SK-N-SH (cell line): ENCODE results near the gene ZNF491. TPM values are rescaled to one million over a fixed set of nuclear protein-coding genes. Genes with fewer than 3 reads are reported as not detected.
A peak's percentile ranks its signal among the peaks of the same experiment; 100 is the strongest.

Source experiments
- CTCF ChIA-PET: fragments of 300-600, 350-600 bp; formaldehyde crosslinking; extraction: SDS; loops from one replicate; lab custom pipeline; 2021; lab: Yijun Ruan, JAX
- POLR2A ChIA-PET: fragments of 350-600 bp; sonication (Branson Sonifier 250); formaldehyde crosslinking; extraction: SDS; loops from one replicate; lab custom pipeline; 2020; ENCODE audit warnings: antibody characterized with exemption, inconsistent platforms; lab: Yijun Ruan, JAX
- DNase-seq: peaks from one replicate; pipeline ENCODE4 v3.0.0; 2012
- H2AFZ ChIP-seq: fragments of 200-600 bp; sonication (generic); 2 replicates; pipeline ENCODE4 v1.8.1; 2016; ENCODE audit warnings: antibody characterized with exemption, mild to moderate bottlenecking, low read depth
- H3F3A ChIP-seq: fragments of 200-600 bp; sonication (generic); replicated peaks from 2 replicates; pipeline ENCODE3; 2016; ENCODE audit warnings: antibody characterized with exemption, mild to moderate bottlenecking; ENCODE audit not compliant: insufficient read depth
- H3K27ac ChIP-seq, 2 experiments: fragments of 200-500 bp in 1 of 2; fragments of 200-600 bp in 1 of 2; sonication (Bioruptor generic) in 1 of 2; sonication (generic), shearing (Covaris generic) in 1 of 2; 2 replicates each; pipeline versions ENCODE4 v1.5.1 to v1.6.1; 2014 to 2016; ENCODE audit warnings: low read depth in 2 of 2, inconsistent platforms in 1 of 2, low read length in 1 of 2, mild to moderate bottlenecking in 1 of 2, mixed read lengths in 1 of 2
- H3K27me3 ChIP-seq: fragments of 200-600 bp; sonication (generic), shearing (Covaris generic); 2 replicates; pipeline ENCODE4 v1.6.1; 2016; ENCODE audit warnings: mixed run types; ENCODE audit not compliant: insufficient read depth
- H3K36me3 ChIP-seq, 2 experiments: fragments of 200-500 bp in 1 of 2; fragments of 200-600 bp in 1 of 2; sonication (Bioruptor generic) in 1 of 2; sonication (generic) in 1 of 2; replicated peaks in 1 of 2; 2 replicates each; pipeline versions ENCODE3 to v1.5.1; 2014 to 2016; ENCODE audit warnings: low read length in 1 of 2, mild to moderate bottlenecking in 1 of 2; ENCODE audit not compliant: insufficient read depth in 2 of 2, control insufficient read depth in 1 of 2
- H3K4me1 ChIP-seq, 2 experiments: fragments of 200-500 bp in 1 of 2; fragments of 200-600 bp in 1 of 2; sonication (Bioruptor generic) in 1 of 2; sonication (generic), shearing (Covaris generic) in 1 of 2; 2 replicates each; pipeline versions ENCODE4 v1.5.1 to v1.6.1; 2014 to 2016; ENCODE audit warnings: low read depth in 1 of 2, low read length in 1 of 2, mixed run types in 1 of 2; ENCODE audit not compliant: insufficient read depth in 2 of 2, control insufficient read depth in 1 of 2
- H3K4me2 ChIP-seq: fragments of 200-600 bp; sonication (generic), shearing (Covaris generic); 2 replicates; pipeline ENCODE4 v1.6.1; 2017; ENCODE audit warnings: mixed run types
- H3K4me3 ChIP-seq, 2 experiments: fragments of 200-500 bp in 1 of 2; fragments of 200-600 bp in 1 of 2; sonication (Bioruptor generic) in 1 of 2; sonication (generic), shearing (Covaris generic) in 1 of 2; 2 replicates each; pipeline versions ENCODE4 v1.5.1 to v1.8.1; 2014 to 2016; ENCODE audit warnings: low read depth in 2 of 2, inconsistent platforms in 1 of 2, low read length in 1 of 2, mild to moderate bottlenecking in 1 of 2, mixed read lengths in 1 of 2, moderate library complexity in 1 of 2
- H3K79me2 ChIP-seq: fragments of 200-600 bp; sonication (generic); 2 replicates; pipeline ENCODE4 v1.8.1; 2017; ENCODE audit warnings: mild to moderate bottlenecking; ENCODE audit not compliant: insufficient read depth
- H3K9ac ChIP-seq: fragments of 200-600 bp; sonication (generic); 2 replicates; pipeline ENCODE4 v1.6.1; 2017; ENCODE audit warnings: mixed run types
- H3K9me2 ChIP-seq: fragments of 200-600 bp; sonication (generic); 2 replicates; pipeline ENCODE4 v1.6.1; 2017; ENCODE audit warnings: mixed run types
- H3K9me3 ChIP-seq: fragments of 200-600 bp; sonication (generic); 2 replicates; pipeline ENCODE4 v1.6.1; 2017; ENCODE audit warnings: mixed run types, mild to moderate bottlenecking, moderate library complexity
- H4K20me1 ChIP-seq: fragments of 200-600 bp; sonication (generic); 2 replicates; pipeline ENCODE4 v1.6.1; 2017; ENCODE audit warnings: mild to moderate bottlenecking, mixed run types; ENCODE audit not compliant: insufficient read depth
- ELF1 ChIP-seq: IDR thresholded peaks from 2 replicates; pipeline ENCODE4 v1.4.0; 2012
- EP300 ChIP-seq, 2 experiments: IDR thresholded peaks; 2 replicates each; pipeline versions ENCODE4 v1.4.0 to v1.6.1; 2012; ENCODE audit warnings: borderline replicate concordance in 1 of 2, low read depth in 1 of 2, low read length in 1 of 2
- FOSL2 ChIP-seq: IDR thresholded peaks from 2 replicates; pipeline ENCODE4 v1.4.0; 2012; ENCODE audit warnings: low read depth, mild to moderate bottlenecking, moderate library complexity, borderline replicate concordance
- FOXJ3 ChIP-seq: sonication (generic); formaldehyde crosslinking; IDR thresholded peaks from 2 replicates; pipeline ENCODE4 v1.5.1; 2020; ENCODE audit warnings: mild to moderate bottlenecking, missing genetic modification reagents
- GABPA ChIP-seq: IDR thresholded peaks from 2 replicates; pipeline ENCODE4 v1.4.0; 2012; ENCODE audit warnings: low read depth, mild to moderate bottlenecking
- GATA2 ChIP-seq: sonication (generic); formaldehyde crosslinking; IDR thresholded peaks from 2 replicates; pipeline ENCODE4 v1.5.0; 2020; ENCODE audit warnings: mild to moderate bottlenecking, missing genetic modification reagents
- JUND ChIP-seq: IDR thresholded peaks from 2 replicates; pipeline ENCODE4 v1.4.0; 2012
- MAX ChIP-seq: IDR thresholded peaks from 2 replicates; pipeline ENCODE4 v1.4.0; 2012; ENCODE audit warnings: low read depth
- MXI1 ChIP-seq: IDR thresholded peaks from 2 replicates; pipeline ENCODE4 v1.6.1; 2012; ENCODE audit warnings: mild to moderate bottlenecking, low read depth, low read length, improper control_type of control experiment
- NRF1 ChIP-seq: IDR thresholded peaks from 2 replicates; pipeline ENCODE4 v1.6.1; 2012; ENCODE audit warnings: low read depth, mild to moderate bottlenecking, low read length
- POLR2AphosphoS5 ChIP-seq: IDR thresholded peaks from 2 replicates; pipeline ENCODE4 v1.6.1; 2012; ENCODE audit warnings: low read depth, low read length
- REST ChIP-seq: IDR thresholded peaks from 2 replicates; pipeline ENCODE4 v1.6.1; 2012; ENCODE audit warnings: mild to moderate bottlenecking, low read depth, low read length, moderate library complexity
- SIN3A ChIP-seq: IDR thresholded peaks from 2 replicates; pipeline ENCODE4 v1.6.1; 2012; ENCODE audit warnings: low read depth, mild to moderate bottlenecking, low read length, moderate library complexity, borderline replicate concordance
- TAF1 ChIP-seq: IDR thresholded peaks from 2 replicates; pipeline ENCODE4 v1.6.1; 2012; ENCODE audit warnings: low read depth, mild to moderate bottlenecking, low read length, moderate library complexity, borderline replicate concordance
- TCF12 ChIP-seq: IDR thresholded peaks from 2 replicates; pipeline ENCODE4 v1.4.0; 2012
- TEAD4 ChIP-seq: IDR thresholded peaks from 2 replicates; pipeline ENCODE4 v1.4.0; 2012; ENCODE audit warnings: mild to moderate bottlenecking, borderline replicate concordance; ENCODE audit not compliant: insufficient read depth
- YY1 ChIP-seq: IDR thresholded peaks from 2 replicates; pipeline ENCODE4 v1.4.0; 2012; ENCODE audit warnings: low read depth, mild to moderate bottlenecking
- WGBS: methylation state at CpG from one replicate; pipeline ENCODE4 v1.1.6; 2017; ENCODE audit warnings: low lambda C conversion rate; 5-methylcytosine and 5-hydroxymethylcytosine counted together
- polyA plus RNA-seq, 3 experiments: library from polyadenylated mRNA; depleted of rRNA; stranded (reverse); fragments of >200 nt; gene quantifications; 2 replicates each; pipeline ENCODE4 v1.2.3, GENCODE V29; 2012
- TF ChIP-seq, protein P1 (sequence below): IDR thresholded peaks from 2 replicates; pipeline ENCODE4 v1.4.0; 2012; ENCODE audit warnings: low read depth, borderline replicate concordance

The ZNF491 gene
- polyA plus RNA-seq, 1 of the 3 experiments (the other 2 are of a cell fraction), result 0.77 TPM

GRCh38 chr19:11766597-11767591, 31.4 kb upstream of the ZNF491 start, which contains the start of gene ZNF441 (continued):
- no peak for TF ChIP-seq REST
- TF ChIP-seq MAX, result 0 out of 2 replicates have a peak, but pooled peaks have one; percentile 53
- TF ChIP-seq GATA2 (CRISPR knock-in tag), result no peak
- TF ChIP-seq NRF1, result no peak
- 0 out of 2 replicates have a peak, but pooled peaks have one; percentile 34 for TF ChIP-seq SIN3A
- TF ChIP-seq, protein P1, sequence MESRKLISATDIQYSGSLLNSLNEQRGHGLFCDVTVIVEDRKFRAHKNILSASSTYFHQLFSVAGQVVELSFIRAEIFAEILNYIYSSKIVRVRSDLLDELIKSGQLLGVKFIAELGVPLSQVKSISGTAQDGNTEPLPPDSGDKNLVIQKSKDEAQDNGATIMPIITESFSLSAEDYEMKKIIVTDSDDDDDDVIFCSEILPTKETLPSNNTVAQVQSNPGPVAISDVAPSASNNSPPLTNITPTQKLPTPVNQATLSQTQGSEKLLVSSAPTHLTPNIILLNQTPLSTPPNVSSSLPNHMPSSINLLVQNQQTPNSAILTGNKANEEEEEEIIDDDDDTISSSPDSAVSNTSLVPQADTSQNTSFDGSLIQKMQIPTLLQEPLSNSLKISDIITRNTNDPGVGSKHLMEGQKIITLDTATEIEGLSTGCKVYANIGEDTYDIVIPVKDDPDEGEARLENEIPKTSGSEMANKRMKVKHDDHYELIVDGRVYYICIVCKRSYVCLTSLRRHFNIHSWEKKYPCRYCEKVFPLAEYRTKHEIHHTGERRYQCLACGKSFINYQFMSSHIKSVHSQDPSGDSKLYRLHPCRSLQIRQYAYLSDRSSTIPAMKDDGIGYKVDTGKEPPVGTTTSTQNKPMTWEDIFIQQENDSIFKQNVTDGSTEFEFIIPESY, result no peak
- TF ChIP-seq FOSL2, result no peak
- TF ChIP-seq POLR2AphosphoS5, result peak; percentile 92
- TF ChIP-seq GABPA, result peak; percentile 57

GRCh38 chr19:11767633-11768133, 30.6 kb upstream of the ZNF491 start:
- peaks cover 0 to 10% of the 10 kb centered on the region in 2 experiments; a peak in 1 of 4 replicates for H3K4me1 ChIP-seq
- WGBS, result 7% methylated on average over 5 of the region's 20 CpGs
- no peaks in the 10 kb centered on the region for H3K9me3 ChIP-seq
- no peaks in the 10 kb centered on the region for H3F3A ChIP-seq
- peak overlapping the region; percentile 99; the same call in 1 of the 2 replicates for H2AFZ ChIP-seq
- POLR2A ChIA-PET, result no interaction called here
- peaks cover 36% of the 10 kb centered on the region for H3K79me2 ChIP-seq
- H3K27ac ChIP-seq, result peak overlapping the region; percentile 66 to 77; a peak in 3 of 4 replicates
- H3K4me2 ChIP-seq, result peak overlapping the region; percentile 95
- peak overlapping the region; percentile 72 to 90 for H3K4me3 ChIP-seq
- H3K36me3 ChIP-seq, result peaks cover 0 to 3% of the 10 kb centered on the region in 2 experiments
- H3K9me2 ChIP-seq, result no peaks in the 10 kb centered on the region
- H3K27me3 ChIP-seq, result no peaks in the 10 kb centered on the region
- H3K9ac ChIP-seq, result peak overlapping the region; percentile 94
- no peaks in the 10 kb centered on the region for H4K20me1 ChIP-seq
- peak; percentile 57 for DNase-seq
- CTCF ChIA-PET, result interaction anchor here (1.2 to 1.7 kb wide), 3 partner anchors 30 to 44 kb away, joined by 4 to 6 read pairs (median 5); partner anchors contain the start of gene ZNF491
- no peak for TF ChIP-seq POLR2AphosphoS5
- peak; percentile 39; the same call in 1 of the 2 replicates for TF ChIP-seq GATA2 (CRISPR knock-in tag)
- TF ChIP-seq TCF12, result no peak
- TF ChIP-seq REST, result no peak
- TF ChIP-seq FOXJ3 (CRISPR knock-in tag), result no peak
- no peak for TF ChIP-seq ELF1
- TF ChIP-seq MXI1, result peak; percentile 48
- no peak for TF ChIP-seq EP300 (IDR thresholded peaks at IDR 0.05; ENCODE audit: borderline replicate concordance in 1 of 2, low read depth in 1 of 2, low read length in 1 of 2)
- TF ChIP-seq JUND, result no peak
- peak; percentile 28; the same call in 1 of the 2 replicates for TF ChIP-seq MAX
- no peak for TF ChIP-seq TEAD4
- TF ChIP-seq TAF1, result no peak
- 0 out of 2 replicates have a peak, but pooled peaks have one; percentile 29 for TF ChIP-seq YY1
